Measurements from ENCODE around the gene BTD.

Gene BTD

GRCh38 chr3:15591242-15591641, 10.3 kb upstream of the BTD start:
- Histone ChIP-seq H3K4me3 (ENCODE audit: insufficient read depth, low read length, poor library complexity, severe bottlenecking) (no peak overlapping the region), H4K20me1 (ENCODE audit: low read depth, low read length) (no peaks in the 10 kb centered on the region), H3K9ac (ENCODE audit: low read length) (no peak overlapping the region), H3K9me2 (replicated peaks; ENCODE audit: insufficient read depth, low read length) (no peaks in the 10 kb centered on the region), H2AFZ (ENCODE audit: low read depth, low read length, severe bottlenecking) (no peak overlapping the region), H3K36me3 (ENCODE audit: low read length) (peaks cover 4% of the 10 kb centered on the region; the same call in 1 of the 2 replicates), H3K9me3 (ENCODE audit: insufficient read depth, low read length) (no peaks in the 10 kb centered on the region), H3K27me3 (ENCODE audit: low read length) (no peaks in the 10 kb centered on the region), H3K79me2 (ENCODE audit: insufficient read depth, low read length) (no peaks in the 10 kb centered on the region), H3K27ac (ENCODE audit: low read depth, low read length) (no peak overlapping the region), H3K4me2 (ENCODE audit: low read depth, low read length, poor library complexity, severe bottlenecking) (no peak overlapping the region), H3F3A (ENCODE audit: insufficient read depth) (peaks cover 14% of the 10 kb centered on the region)
- TF ChIP-seq, protein P1, sequence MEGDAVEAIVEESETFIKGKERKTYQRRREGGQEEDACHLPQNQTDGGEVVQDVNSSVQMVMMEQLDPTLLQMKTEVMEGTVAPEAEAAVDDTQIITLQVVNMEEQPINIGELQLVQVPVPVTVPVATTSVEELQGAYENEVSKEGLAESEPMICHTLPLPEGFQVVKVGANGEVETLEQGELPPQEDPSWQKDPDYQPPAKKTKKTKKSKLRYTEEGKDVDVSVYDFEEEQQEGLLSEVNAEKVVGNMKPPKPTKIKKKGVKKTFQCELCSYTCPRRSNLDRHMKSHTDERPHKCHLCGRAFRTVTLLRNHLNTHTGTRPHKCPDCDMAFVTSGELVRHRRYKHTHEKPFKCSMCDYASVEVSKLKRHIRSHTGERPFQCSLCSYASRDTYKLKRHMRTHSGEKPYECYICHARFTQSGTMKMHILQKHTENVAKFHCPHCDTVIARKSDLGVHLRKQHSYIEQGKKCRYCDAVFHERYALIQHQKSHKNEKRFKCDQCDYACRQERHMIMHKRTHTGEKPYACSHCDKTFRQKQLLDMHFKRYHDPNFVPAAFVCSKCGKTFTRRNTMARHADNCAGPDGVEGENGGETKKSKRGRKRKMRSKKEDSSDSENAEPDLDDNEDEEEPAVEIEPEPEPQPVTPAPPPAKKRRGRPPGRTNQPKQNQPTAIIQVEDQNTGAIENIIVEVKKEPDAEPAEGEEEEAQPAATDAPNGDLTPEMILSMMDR (IDR thresholded peaks at IDR 0.05; ENCODE audit: insufficient read depth, low read length, poor library complexity, severe bottlenecking), result no peak
- no peak for TF ChIP-seq EZH2phosphoT487 (conservative IDR thresholded peaks at IDR 0.05; ENCODE audit: low read length)

DNA sequence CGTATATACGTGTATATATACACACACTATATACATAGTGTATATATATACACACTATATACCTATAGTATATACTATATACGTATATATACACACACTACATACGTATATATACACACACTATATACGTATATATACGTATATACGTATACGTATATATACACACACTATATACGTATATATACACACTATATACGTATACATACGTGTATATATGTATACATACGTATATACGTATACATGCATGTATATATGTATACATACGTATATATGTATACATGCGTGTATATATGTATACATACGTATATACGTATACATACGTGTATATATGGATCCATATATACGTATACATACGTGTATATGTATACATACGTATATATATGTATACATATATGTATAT, 9.6 kb upstream of the BTD start:
- Histone ChIP-seq H3F3A (ENCODE audit: insufficient read depth) (peaks cover 14% of the 10 kb centered on the region), H3K4me2 (ENCODE audit: low read depth, low read length, poor library complexity, severe bottlenecking) (no peak overlapping the region), H3K9me2 (replicated peaks; ENCODE audit: insufficient read depth, low read length) (no peaks in the 10 kb centered on the region), H4K20me1 (ENCODE audit: low read depth, low read length) (no peaks in the 10 kb centered on the region), H3K9ac (ENCODE audit: low read length) (no peak overlapping the region), H3K36me3 (ENCODE audit: low read length) (peaks cover 11% of the 10 kb centered on the region; the same call in 1 of the 2 replicates), H3K27ac (ENCODE audit: low read depth, low read length) (no peak overlapping the region), H3K4me3 (ENCODE audit: insufficient read depth, low read length, poor library complexity, severe bottlenecking) (no peak overlapping the region), H3K9me3 (ENCODE audit: insufficient read depth, low read length) (no peaks in the 10 kb centered on the region), H2AFZ (ENCODE audit: low read depth, low read length, severe bottlenecking) (no peak overlapping the region), H3K79me2 (ENCODE audit: insufficient read depth, low read length) (no peaks in the 10 kb centered on the region), H3K27me3 (ENCODE audit: low read length) (no peaks in the 10 kb centered on the region)
- TF ChIP-seq, protein P1 (IDR thresholded peaks at IDR 0.05; ENCODE audit: insufficient read depth, low read length, poor library complexity, severe bottlenecking), result no peak
- no peak for TF ChIP-seq EZH2phosphoT487 (conservative IDR thresholded peaks at IDR 0.05; ENCODE audit: low read length)

- H3K9me2 ChIP-seq (replicated peaks; ENCODE audit: insufficient read depth, low read length), result no peaks in the 10 kb centered on the region
- H2AFZ ChIP-seq (ENCODE audit: low read depth, low read length, severe bottlenecking), result no peak overlapping the region
- H3K27me3 ChIP-seq (ENCODE audit: low read length), result no peaks in the 10 kb centered on the region
- no peaks in the 10 kb centered on the region for H3K79me2 ChIP-seq (ENCODE audit: insufficient read depth, low read length)
- H3F3A ChIP-seq (ENCODE audit: insufficient read depth), result peaks cover 14% of the 10 kb centered on the region
- H3K9me3 ChIP-seq (ENCODE audit: insufficient read depth, low read length), result no peaks in the 10 kb centered on the region
- no peaks in the 10 kb centered on the region for H4K20me1 ChIP-seq (ENCODE audit: low read depth, low read length)
- H3K4me3 ChIP-seq (ENCODE audit: insufficient read depth, low read length, poor library complexity, severe bottlenecking), result no peak overlapping the region
- H3K4me2 ChIP-seq (ENCODE audit: low read depth, low read length, poor library complexity, severe bottlenecking), result no peak overlapping the region
- TF ChIP-seq EZH2phosphoT487 (conservative IDR thresholded peaks at IDR 0.05; ENCODE audit: low read length), result no peak
- TF ChIP-seq, protein P1 (IDR thresholded peaks at IDR 0.05; ENCODE audit: insufficient read depth, low read length, poor library complexity, severe bottlenecking), result no peak
- H3K36me3 ChIP-seq (ENCODE audit: low read length), result peaks cover 13% of the 10 kb centered on the region; the same call in 1 of the 2 replicates
- no peak overlapping the region for H3K27ac ChIP-seq (ENCODE audit: low read depth, low read length)
- H3K9ac ChIP-seq (ENCODE audit: low read length), result no peak overlapping the region
Observed at GRCh38 chr3:15592968-15593367, 8.6 kb upstream of the BTD start.
